Measurements from ENCODE around the gene KCNJ5.

The KCNJ5 gene

DNA sequence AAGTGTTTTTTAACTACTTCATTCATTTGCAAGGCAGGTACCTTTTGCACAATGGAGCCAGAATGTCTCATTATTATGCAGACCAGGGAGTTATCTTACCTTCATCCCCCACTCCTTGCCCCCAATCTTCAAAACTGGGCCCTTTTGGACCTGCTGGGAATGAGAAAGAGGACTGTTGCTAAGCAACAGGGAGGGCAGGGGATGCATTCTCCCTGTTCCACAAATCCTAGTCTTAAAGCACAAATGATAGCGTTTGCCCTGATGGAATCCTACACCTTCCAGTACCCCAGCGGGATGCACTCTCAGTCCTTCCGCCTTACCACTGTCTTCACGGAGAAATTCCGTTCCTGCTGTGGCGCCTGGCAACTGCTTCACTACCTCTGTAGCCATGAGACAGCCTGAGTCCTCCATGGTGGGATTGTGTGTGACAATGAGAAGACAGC is 20.0 kb upstream of the KCNJ5 start:
- no peak for TF ChIP-seq CTCF (conservative IDR thresholded peaks at IDR 0.05; ENCODE audit: low read depth)
- ChIA-PET POLR2A (ENCODE audit: low non-redundant PET) (no interaction called here), CTCF (no interaction called here)
- no peak overlapping the region for H3K27ac ChIP-seq
- no peak for DNase-seq (ENCODE audit: low spot score)

DNA sequence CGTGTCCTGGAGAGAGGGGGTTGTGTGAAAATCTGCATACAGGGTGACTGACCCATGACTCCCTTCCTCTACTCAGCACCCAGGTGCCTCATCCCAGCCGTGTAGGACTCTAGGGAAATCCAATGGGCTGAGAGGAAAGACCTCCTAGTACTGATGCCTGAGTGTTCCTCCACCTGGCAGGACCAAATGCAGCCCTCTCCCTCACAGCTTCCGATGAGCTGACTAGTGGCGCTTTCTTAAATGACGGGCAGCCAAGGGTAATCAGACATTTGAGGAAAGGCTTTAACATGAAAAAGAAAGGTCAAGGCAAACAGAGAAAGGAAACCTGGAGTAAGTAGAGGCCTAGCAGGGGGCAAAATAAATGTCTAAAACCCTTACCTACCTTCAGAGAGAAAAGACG is 19.1 kb upstream of the KCNJ5 start:
- POLR2A ChIA-PET (ENCODE audit: low non-redundant PET), result no interaction called here

DNA sequence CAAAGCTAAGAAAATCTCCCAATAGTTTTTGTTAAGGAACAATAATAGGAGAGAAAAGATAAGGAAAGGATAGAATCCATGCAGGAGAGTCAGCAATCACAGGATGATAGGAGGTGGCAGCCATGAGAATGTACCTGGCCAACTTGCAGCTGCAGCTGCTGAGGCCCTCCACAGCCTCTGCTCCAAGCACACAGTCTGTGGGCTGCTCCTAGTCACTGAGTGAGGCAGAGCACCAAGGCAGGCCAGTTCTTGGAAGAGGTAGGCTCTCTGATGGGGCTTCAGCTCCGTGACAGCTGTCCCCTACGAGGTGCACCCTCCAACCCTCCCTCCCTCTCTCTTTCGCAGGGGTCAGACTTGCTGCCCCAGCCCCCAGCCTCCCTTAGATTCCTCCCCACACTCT is 18.6 kb upstream of the KCNJ5 start:
- no peak for TF ChIP-seq CTCF (conservative IDR thresholded peaks at IDR 0.05; ENCODE audit: low read depth)
- no peak for DNase-seq (ENCODE audit: low spot score)
- ChIA-PET CTCF (no interaction called here), POLR2A (ENCODE audit: low non-redundant PET) (no interaction called here)
- H3K27ac ChIP-seq, result no peak overlapping the region

More for the DNA sequence above, 19.1 kb upstream of the KCNJ5 start:
- CTCF ChIA-PET, result no interaction called here
- no peak for DNase-seq (ENCODE audit: low spot score)
- H3K27ac ChIP-seq, result no peak overlapping the region
- no peak for TF ChIP-seq CTCF (conservative IDR thresholded peaks at IDR 0.05; ENCODE audit: low read depth)

DNA sequence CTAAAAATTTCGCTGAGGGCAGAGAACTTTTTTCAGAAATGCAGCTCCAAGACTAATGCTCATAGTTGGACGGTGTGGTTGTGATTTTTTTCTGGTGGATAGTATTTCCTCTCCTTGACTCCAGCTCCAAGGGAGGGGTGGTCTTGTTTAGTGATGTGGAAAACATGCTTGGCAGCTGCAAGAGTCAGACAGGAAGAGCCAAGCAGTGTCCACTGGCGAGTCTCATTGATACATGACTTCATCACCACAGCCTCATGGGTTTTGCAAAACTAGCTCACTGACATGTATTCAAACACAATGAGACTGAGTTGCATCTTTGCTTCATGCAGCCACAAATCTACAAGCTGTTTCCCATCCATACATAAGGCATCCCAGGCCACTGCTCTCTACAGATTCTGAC is 16.7 kb upstream of the KCNJ5 start:
- ChIA-PET POLR2A (ENCODE audit: low non-redundant PET) (no interaction called here), CTCF (interaction anchor here (0.6 to 0.8 kb wide), 8 partner anchors 11 to 475 kb away, joined by 3 to 5 read pairs (median 3); no protein-coding TSS in a partner anchor)
- DNase-seq (ENCODE audit: low spot score), result no peak
- no peak overlapping the region for H3K27ac ChIP-seq
- no peak for TF ChIP-seq CTCF (conservative IDR thresholded peaks at IDR 0.05; ENCODE audit: low read depth)

DNA sequence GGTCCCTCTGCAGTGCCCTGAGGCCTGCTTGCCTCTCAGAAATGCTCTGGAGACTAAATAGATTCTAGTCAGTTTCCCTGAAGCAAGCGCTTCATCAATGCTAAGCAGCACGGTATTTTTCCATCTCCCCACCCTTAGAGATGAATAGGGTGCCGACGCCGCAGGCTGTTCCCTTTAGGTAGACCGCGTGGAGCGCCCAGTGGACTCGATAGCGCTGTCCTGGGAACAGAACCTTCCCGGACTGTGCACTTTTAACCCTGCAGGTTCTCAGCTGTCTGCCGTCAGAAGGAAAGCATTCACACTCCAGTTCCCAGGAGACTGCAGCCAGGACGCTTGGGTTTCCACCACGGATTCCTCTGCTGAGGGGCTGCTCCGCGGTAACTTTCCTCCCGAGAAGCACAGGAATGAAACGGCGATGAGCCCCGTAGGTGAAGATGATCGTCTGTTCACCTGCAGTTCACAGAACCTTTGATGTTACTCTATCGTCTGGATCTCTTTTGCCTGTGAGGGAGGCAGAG is 15.0 kb upstream of the KCNJ5 start:
- no peak overlapping the region for H3K27ac ChIP-seq
- DNase-seq (ENCODE audit: low spot score), result no peak
- ChIA-PET CTCF (no interaction called here), POLR2A (ENCODE audit: low non-redundant PET) (no interaction called here)
- no peak for TF ChIP-seq CTCF (conservative IDR thresholded peaks at IDR 0.05; ENCODE audit: low read depth)

GRCh38 chr11:128877726-128878125 is 13.4 kb upstream of the KCNJ5 start:
- H3K27ac ChIP-seq, result no peak overlapping the region
- DNase-seq (ENCODE audit: low spot score), result no peak
- ChIA-PET CTCF (no interaction called here), POLR2A (ENCODE audit: low non-redundant PET) (no interaction called here)
- no peak for TF ChIP-seq CTCF (conservative IDR thresholded peaks at IDR 0.05; ENCODE audit: low read depth)

DNA sequence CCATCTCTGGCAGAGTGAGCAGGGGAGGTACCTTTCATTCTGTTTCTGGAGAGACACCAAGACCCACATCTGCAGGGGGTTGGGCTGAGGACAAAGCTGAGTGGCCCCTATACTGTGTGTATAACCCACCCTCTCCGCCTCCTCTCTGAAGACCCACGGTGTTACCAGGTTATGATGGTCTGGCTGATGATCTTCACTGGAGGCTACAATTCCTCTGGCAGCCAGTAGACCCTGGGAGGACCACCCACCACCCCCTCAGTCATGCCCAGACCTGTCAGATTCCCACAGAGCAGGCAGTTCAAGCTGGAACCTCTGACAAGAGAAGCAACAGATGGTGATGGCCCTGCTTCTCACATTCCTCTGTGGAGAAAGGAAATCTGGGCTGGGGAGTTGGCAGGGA is 12.7 kb upstream of the KCNJ5 start:
- no peak for TF ChIP-seq CTCF (conservative IDR thresholded peaks at IDR 0.05; ENCODE audit: low read depth)
- ChIA-PET CTCF (no interaction called here), POLR2A (ENCODE audit: low non-redundant PET) (no interaction called here)
- H3K27ac ChIP-seq, result no peak overlapping the region
- DNase-seq (ENCODE audit: low spot score), result no peak

All from RWPE1 (cell line).